ENCODE results near the gene BTRC. TPM values are rescaled to one million over a fixed set of nuclear protein-coding genes. Genes with fewer than 3 reads are reported as not detected.

BTRC gene
- total and polyA plus RNA-seq, 10 of the 15 experiments (the other 5 are each of a cell fraction or from before 2014, with no cell fraction given) = 2.2 to 18.6 (median 8.6) TPM

DNA sequence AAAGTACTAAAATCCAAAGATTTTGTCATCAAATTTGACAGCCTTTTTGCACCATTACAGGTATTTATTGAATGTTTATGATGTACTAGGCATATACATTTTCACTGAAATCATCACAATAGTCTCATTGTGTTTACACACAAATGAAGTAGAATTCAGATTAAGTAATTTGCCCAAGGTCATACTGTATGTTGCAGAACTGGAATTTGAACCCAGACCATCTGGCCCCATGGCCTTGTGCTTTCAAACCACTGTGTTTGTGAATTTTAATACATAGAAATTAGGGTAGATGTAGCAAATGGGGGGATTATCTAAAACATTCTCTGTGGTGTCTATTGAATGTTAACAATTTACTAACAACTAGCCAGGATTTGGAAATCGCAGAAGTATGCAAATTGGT is 139.3 kb downstream of the BTRC start:
- intact Hi-C loops (cut with micrococcal nuclease; ENCODE audit: unreplicated experiment) = no loop called here
- H3K27me3 ChIP-seq (replicated peaks in 1 of 2; ENCODE audit: control insufficient read depth in 2 of 2, insufficient read depth in 2 of 2, low read length in 1 of 2) = no peaks in the 10 kb centered on the region

More for the DNA sequence above, 139.3 kb downstream of the BTRC start:
- no peak overlapping the region for H3K9ac ChIP-seq (ENCODE audit: control insufficient read depth, insufficient read depth, low read length)
- H3K9me3 ChIP-seq (replicated peaks; ENCODE audit: control insufficient read depth, insufficient read depth, low read length) = no peaks in the 10 kb centered on the region
- H3K4me2 ChIP-seq (ENCODE audit: control insufficient read depth, insufficient read depth) = no peak overlapping the region
- H3K79me2 ChIP-seq (ENCODE audit: control insufficient read depth, insufficient read depth, low read length) = no peaks in the 10 kb centered on the region
- WGBS (ENCODE audit: insufficient coverage, insufficient replicate concordance, low lambda C conversion rate, missing lambda C conversion rate) = 100% methylated on average over 1 of the region's 1 CpG
- no peaks in the 10 kb centered on the region for H4K20me1 ChIP-seq (ENCODE audit: control insufficient read depth, insufficient read depth)
- in situ Hi-C loops (cut with MboI) = no loop called here
- ATAC-seq (no peak), FAIRE-seq (no peak), DNase-seq (ENCODE audit: low read depth, low spot score) (no peak)
- no peaks in the 10 kb centered on the region for H3K4me1 ChIP-seq (ENCODE audit: control insufficient read depth, insufficient read depth, low read length)
- no peak overlapping the region for H3K4me3 ChIP-seq
- no TSS peak for BruUV-seq (replicated peaks)
- TF ChIP-seq HDAC6 (IDR thresholded peaks at IDR 0.05; ENCODE audit: unreplicated experiment) (no peak), ATF7 (IDR thresholded peaks at IDR 0.05; ENCODE audit: low read depth) (no peak), TBL1XR1 (IDR thresholded peaks at IDR 0.05; ENCODE audit: low read depth, low read length) (no peak), CEBPB (IDR thresholded peaks at IDR 0.05; ENCODE audit: borderline replicate concordance in 1 of 2, low read depth in 2 of 2, low read length in 2 of 2) (no peak), MYB (IDR thresholded peaks at IDR 0.05; ENCODE audit: borderline replicate concordance, low read depth, low read length) (no peak), MEF2B (IDR thresholded peaks at IDR 0.05; ENCODE audit: partially characterized antibody, poor library complexity, severe bottlenecking) (no peak), WRNIP1 (IDR thresholded peaks at IDR 0.05; ENCODE audit: borderline replicate concordance, low read depth, low read length) (no peak), ZNF622 (IDR thresholded peaks at IDR 0.05) (no peak), ETV6 (conservative IDR thresholded peaks at IDR 0.05 in 1 of 2, IDR thresholded peaks at IDR 0.05 in 1 of 2; ENCODE audit: borderline replicate concordance in 1 of 2, low read depth in 1 of 2) (no peak), ZNF24 (IDR thresholded peaks at IDR 0.05) (no peak), NFYB (IDR thresholded peaks at IDR 0.05; ENCODE audit: insufficient read depth, low read depth, low read length) (no peak), CHD2 (IDR thresholded peaks at IDR 0.05; ENCODE audit: borderline replicate concordance, low read depth, low read length) (no peak), JUND (IDR thresholded peaks at IDR 0.05; ENCODE audit: low read depth, low read length) (no peak), SREBF2 (IDR thresholded peaks at IDR 0.05; ENCODE audit: low read length) (no peak), SMAD1 (IDR thresholded peaks at IDR 0.05; ENCODE audit: low read depth, partially characterized antibody) (no peak)
- TF ChIP-seq, protein P1, sequence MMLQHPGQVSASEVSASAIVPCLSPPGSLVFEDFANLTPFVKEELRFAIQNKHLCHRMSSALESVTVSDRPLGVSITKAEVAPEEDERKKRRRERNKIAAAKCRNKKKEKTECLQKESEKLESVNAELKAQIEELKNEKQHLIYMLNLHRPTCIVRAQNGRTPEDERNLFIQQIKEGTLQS (IDR thresholded peaks at IDR 0.05; ENCODE audit: borderline replicate concordance, extremely low read depth, low read depth, low read length) = no peak
- TF ChIP-seq, protein P2, sequence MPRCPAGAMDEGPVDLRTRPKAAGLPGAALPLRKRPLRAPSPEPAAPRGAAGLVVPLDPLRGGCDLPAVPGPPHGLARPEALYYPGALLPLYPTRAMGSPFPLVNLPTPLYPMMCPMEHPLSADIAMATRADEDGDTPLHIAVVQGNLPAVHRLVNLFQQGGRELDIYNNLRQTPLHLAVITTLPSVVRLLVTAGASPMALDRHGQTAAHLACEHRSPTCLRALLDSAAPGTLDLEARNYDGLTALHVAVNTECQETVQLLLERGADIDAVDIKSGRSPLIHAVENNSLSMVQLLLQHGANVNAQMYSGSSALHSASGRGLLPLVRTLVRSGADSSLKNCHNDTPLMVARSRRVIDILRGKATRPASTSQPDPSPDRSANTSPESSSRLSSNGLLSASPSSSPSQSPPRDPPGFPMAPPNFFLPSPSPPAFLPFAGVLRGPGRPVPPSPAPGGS (IDR thresholded peaks at IDR 0.05; ENCODE audit: borderline replicate concordance, insufficient read depth, low read depth, low read length, poor library complexity, severe bottlenecking) = no peak
- TF ChIP-seq, protein P3, sequence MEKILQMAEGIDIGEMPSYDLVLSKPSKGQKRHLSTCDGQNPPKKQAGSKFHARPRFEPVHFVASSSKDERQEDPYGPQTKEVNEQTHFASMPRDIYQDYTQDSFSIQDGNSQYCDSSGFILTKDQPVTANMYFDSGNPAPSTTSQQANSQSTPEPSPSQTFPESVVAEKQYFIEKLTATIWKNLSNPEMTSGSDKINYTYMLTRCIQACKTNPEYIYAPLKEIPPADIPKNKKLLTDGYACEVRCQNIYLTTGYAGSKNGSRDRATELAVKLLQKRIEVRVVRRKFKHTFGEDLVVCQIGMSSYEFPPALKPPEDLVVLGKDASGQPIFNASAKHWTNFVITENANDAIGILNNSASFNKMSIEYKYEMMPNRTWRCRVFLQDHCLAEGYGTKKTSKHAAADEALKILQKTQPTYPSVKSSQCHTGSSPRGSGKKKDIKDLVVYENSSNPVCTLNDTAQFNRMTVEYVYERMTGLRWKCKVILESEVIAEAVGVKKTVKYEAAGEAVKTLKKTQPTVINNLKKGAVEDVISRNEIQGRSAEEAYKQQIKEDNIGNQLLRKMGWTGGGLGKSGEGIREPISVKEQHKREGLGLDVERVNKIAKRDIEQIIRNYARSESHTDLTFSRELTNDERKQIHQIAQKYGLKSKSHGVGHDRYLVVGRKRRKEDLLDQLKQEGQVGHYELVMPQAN (conservative IDR thresholded peaks at IDR 0.05) = no peak
- TF ChIP-seq, protein P4, sequence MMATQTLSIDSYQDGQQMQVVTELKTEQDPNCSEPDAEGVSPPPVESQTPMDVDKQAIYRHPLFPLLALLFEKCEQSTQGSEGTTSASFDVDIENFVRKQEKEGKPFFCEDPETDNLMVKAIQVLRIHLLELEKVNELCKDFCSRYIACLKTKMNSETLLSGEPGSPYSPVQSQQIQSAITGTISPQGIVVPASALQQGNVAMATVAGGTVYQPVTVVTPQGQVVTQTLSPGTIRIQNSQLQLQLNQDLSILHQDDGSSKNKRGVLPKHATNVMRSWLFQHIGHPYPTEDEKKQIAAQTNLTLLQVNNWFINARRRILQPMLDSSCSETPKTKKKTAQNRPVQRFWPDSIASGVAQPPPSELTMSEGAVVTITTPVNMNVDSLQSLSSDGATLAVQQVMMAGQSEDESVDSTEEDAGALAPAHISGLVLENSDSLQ (IDR thresholded peaks at IDR 0.05) = no peak
- ChIA-PET RAD21 (ENCODE audit: unreplicated experiment) (interaction anchor here (0.6 kb wide), 1 partner anchor 26 kb away, joined by 4 read pairs; no protein-coding TSS in a partner anchor), CTCF (interaction anchor here (1.6 to 2.5 kb wide), 2 partner anchors 10 to 28 kb away, joined by 6 to 9 read pairs; no protein-coding TSS in a partner anchor), SMC1A (ENCODE audit: uncharacterized antibody, unreplicated experiment) (interaction anchor here (0.9 to 1.7 kb wide), 6 partner anchors 9 to 77 kb away, joined by 3 to 6 read pairs (median 4); no protein-coding TSS in a partner anchor), POLR2A (no interaction called here)
- no peak overlapping the region for H2AFZ ChIP-seq (ENCODE audit: control insufficient read depth, low read depth, low read length)
- no peaks in the 10 kb centered on the region for H3K36me3 ChIP-seq (ENCODE audit: control insufficient read depth in 2 of 2, insufficient read depth in 2 of 2, low read length in 1 of 2)
- no peak overlapping the region for H3K27ac ChIP-seq (ENCODE audit: control insufficient read depth, insufficient read depth)

Data from GM12878 (cell line).